ENCODE results near the gene SLC14A1. TPM values are rescaled to one million over a fixed set of nuclear protein-coding genes. Genes with fewer than 3 reads are reported as not detected.

Gene SLC14A1
- total RNA-seq, 2 experiments from 2014 or later = 5.2 to 5.3 TPM

- Mint-ChIP-seq H3K4me3 (no peak overlapping the region), H3K36me3 (ENCODE audit: low read depth) (no peaks in the 10 kb centered on the region), H3K27me3 (no peaks in the 10 kb centered on the region), H3K9me3 (no peaks in the 10 kb centered on the region), H3K4me1 (ENCODE audit: low read depth) (no peaks in the 10 kb centered on the region), H3K27ac (no peak overlapping the region)
- ChIA-PET POLR2A (no interaction called here), CTCF (no interaction called here)
- DNase-seq (no peak), ATAC-seq (ENCODE audit: poor library complexity) (no peak)
- no peak overlapping the region for H3K4me3 ChIP-seq (ENCODE audit: low read length)
- no peak overlapping the region for H3K27ac ChIP-seq (ENCODE audit: low read depth in 1 of 2, low read length in 2 of 2)
- peaks cover 4% of the 10 kb centered on the region for H3K36me3 ChIP-seq (ENCODE audit: insufficient read depth, low read length)
- peaks cover 0 to 5% of the 10 kb centered on the region in 2 experiments for H3K9me3 ChIP-seq (ENCODE audit: control insufficient read depth in 1 of 2, insufficient read depth in 1 of 2, low read length in 2 of 2)
- H3K4me1 ChIP-seq (ENCODE audit: insufficient read depth, low read length) = no peaks in the 10 kb centered on the region
- intact Hi-C loops (cut with DNase I, micrococcal nuclease) = no loop called here
- H3K27me3 ChIP-seq (ENCODE audit: control insufficient read depth in 1 of 2, insufficient read depth in 2 of 2, low read length in 2 of 2) = no peaks in the 10 kb centered on the region
- no peak for TF ChIP-seq CTCF (IDR thresholded peaks at IDR 0.05)
These were observed 7.7 kb downstream of the SLC14A1 start for GRCh38 chr18:45731716-45732115.

GRCh38 chr18:45733535-45733934 is 9.6 kb downstream of the SLC14A1 start:
- no peak overlapping the region for H3K27ac ChIP-seq (ENCODE audit: low read depth in 1 of 2, low read length in 2 of 2)
- TF ChIP-seq CTCF (IDR thresholded peaks at IDR 0.05) = no peak
- H3K27ac Mint-ChIP-seq = no peak overlapping the region
- no peaks in the 10 kb centered on the region for H3K4me1 ChIP-seq (ENCODE audit: insufficient read depth, low read length)
- H3K9me3 Mint-ChIP-seq = no peaks in the 10 kb centered on the region
- ChIA-PET POLR2A (no interaction called here), CTCF (no interaction called here)
- no peak for DNase-seq
- ATAC-seq (ENCODE audit: poor library complexity) = no peak
- H3K36me3 Mint-ChIP-seq (ENCODE audit: low read depth) = no peaks in the 10 kb centered on the region
- H3K4me1 Mint-ChIP-seq (ENCODE audit: low read depth) = no peaks in the 10 kb centered on the region
- no peak overlapping the region for H3K4me3 Mint-ChIP-seq
- intact Hi-C loops (cut with DNase I, micrococcal nuclease) = no loop called here
- no peaks in the 10 kb centered on the region for H3K27me3 Mint-ChIP-seq
- peaks cover 4% of the 10 kb centered on the region for H3K36me3 ChIP-seq (ENCODE audit: insufficient read depth, low read length)
- no peaks in the 10 kb centered on the region for H3K9me3 ChIP-seq (ENCODE audit: control insufficient read depth in 1 of 2, insufficient read depth in 1 of 2, low read length in 2 of 2)
- no peak overlapping the region for H3K4me3 ChIP-seq (ENCODE audit: low read length)
- no peaks in the 10 kb centered on the region for H3K27me3 ChIP-seq (ENCODE audit: control insufficient read depth in 1 of 2, insufficient read depth in 2 of 2, low read length in 2 of 2)

GRCh38 chr18:45734505-45734904 is 10.5 kb downstream of the SLC14A1 start:
- no peak for TF ChIP-seq CTCF (IDR thresholded peaks at IDR 0.05)
- CTCF ChIA-PET = no interaction called here
- H3K4me3 ChIP-seq (ENCODE audit: low read length) = no peak overlapping the region
- DNase-seq (no peak), ATAC-seq (ENCODE audit: poor library complexity) (no peak)
- H3K9me3 ChIP-seq (ENCODE audit: control insufficient read depth in 1 of 2, insufficient read depth in 1 of 2, low read length in 2 of 2) = no peaks in the 10 kb centered on the region
- no peaks in the 10 kb centered on the region for H3K4me1 Mint-ChIP-seq (ENCODE audit: low read depth)
- no peaks in the 10 kb centered on the region for H3K27me3 Mint-ChIP-seq
- H3K27me3 ChIP-seq (ENCODE audit: control insufficient read depth in 1 of 2, insufficient read depth in 2 of 2, low read length in 2 of 2) = no peaks in the 10 kb centered on the region
- no peaks in the 10 kb centered on the region for H3K36me3 Mint-ChIP-seq (ENCODE audit: low read depth)
- POLR2A ChIA-PET = no interaction called here
- no peak overlapping the region for H3K27ac ChIP-seq (ENCODE audit: low read depth in 1 of 2, low read length in 2 of 2)
- H3K9me3 Mint-ChIP-seq = no peaks in the 10 kb centered on the region
- intact Hi-C loops (cut with DNase I, micrococcal nuclease) = no loop called here
- H3K27ac Mint-ChIP-seq = no peak overlapping the region
- no peaks in the 10 kb centered on the region for H3K4me1 ChIP-seq (ENCODE audit: insufficient read depth, low read length)
- H3K4me3 Mint-ChIP-seq = no peak overlapping the region
- H3K36me3 ChIP-seq (ENCODE audit: insufficient read depth, low read length) = peaks cover 4% of the 10 kb centered on the region
